ENCODE data around the gene SPINK14.

DNA sequence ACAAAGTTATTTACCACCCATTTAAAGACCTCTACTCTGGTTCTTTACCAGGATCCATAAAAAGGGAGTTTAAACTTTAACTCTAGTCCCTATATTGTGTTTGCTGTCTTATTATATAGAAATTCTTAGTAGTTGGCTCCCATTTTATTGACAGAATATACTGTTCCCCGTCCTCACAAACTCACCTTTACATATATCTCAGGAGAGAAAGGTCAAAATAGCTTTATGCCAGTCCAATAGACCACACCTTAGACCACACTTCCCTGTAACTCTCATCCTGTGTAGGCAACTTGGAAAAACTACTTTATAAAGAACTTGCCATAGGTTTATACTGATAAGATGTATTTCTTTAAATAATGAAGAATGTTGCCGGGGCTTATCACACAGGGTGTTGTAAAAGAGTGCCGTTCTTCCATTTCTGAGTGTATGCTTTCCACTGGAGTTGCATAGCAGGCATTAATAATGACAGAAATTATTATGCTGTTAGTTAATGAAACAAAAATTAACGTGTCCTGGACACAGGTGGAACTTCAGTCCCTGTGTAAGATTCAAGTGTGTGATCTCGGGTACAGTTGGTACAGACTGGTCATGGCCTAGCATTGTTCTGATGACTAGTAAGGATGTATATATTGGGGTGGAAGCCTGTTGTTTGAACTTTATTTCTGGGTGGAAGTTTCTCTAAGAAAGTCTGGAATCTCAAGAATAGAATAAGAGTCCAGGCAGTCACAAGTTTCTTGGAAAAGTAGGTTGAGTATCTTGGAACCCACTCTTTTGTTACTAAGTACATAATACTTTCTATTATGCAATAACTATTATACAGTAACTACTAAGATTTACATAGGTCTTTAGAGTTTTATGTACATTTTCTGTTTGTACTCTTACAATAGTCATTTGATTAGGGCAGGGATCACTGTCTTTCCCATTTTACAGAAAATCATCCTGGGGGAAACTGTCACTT is 33.0 kb upstream of the SPINK14 start:
- TF ChIP-seq, protein P1, sequence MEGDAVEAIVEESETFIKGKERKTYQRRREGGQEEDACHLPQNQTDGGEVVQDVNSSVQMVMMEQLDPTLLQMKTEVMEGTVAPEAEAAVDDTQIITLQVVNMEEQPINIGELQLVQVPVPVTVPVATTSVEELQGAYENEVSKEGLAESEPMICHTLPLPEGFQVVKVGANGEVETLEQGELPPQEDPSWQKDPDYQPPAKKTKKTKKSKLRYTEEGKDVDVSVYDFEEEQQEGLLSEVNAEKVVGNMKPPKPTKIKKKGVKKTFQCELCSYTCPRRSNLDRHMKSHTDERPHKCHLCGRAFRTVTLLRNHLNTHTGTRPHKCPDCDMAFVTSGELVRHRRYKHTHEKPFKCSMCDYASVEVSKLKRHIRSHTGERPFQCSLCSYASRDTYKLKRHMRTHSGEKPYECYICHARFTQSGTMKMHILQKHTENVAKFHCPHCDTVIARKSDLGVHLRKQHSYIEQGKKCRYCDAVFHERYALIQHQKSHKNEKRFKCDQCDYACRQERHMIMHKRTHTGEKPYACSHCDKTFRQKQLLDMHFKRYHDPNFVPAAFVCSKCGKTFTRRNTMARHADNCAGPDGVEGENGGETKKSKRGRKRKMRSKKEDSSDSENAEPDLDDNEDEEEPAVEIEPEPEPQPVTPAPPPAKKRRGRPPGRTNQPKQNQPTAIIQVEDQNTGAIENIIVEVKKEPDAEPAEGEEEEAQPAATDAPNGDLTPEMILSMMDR (IDR thresholded peaks at IDR 0.05; ENCODE audit: extremely low read depth in 1 of 2, insufficient read depth in 1 of 2, low read depth in 1 of 2, low read length in 2 of 2) = no peak
- TF ChIP-seq FOS (IDR thresholded peaks at IDR 0.05; ENCODE audit: borderline replicate concordance, insufficient read depth, low read length) (no peak), POLR2A (IDR thresholded peaks at IDR 0.05; ENCODE audit: low read depth, low read length) (no peak), POLR2AphosphoS5 (IDR thresholded peaks at IDR 0.05; ENCODE audit: insufficient read depth, low read depth, low read length) (no peak), JUN (IDR thresholded peaks at IDR 0.05; ENCODE audit: borderline replicate concordance, insufficient read depth, insufficient read length, low read depth) (no peak), EZH2 (IDR thresholded peaks at IDR 0.05; ENCODE audit: borderline replicate concordance, low read depth, low read length, severe bottlenecking) (no peak), MYC (IDR thresholded peaks at IDR 0.05; ENCODE audit: low read depth, low read length) (no peak), GATA2 (IDR thresholded peaks at IDR 0.05; ENCODE audit: insufficient read depth, insufficient read length, low read depth, low read length) (no peak)
- TF ChIP-seq, protein P2, sequence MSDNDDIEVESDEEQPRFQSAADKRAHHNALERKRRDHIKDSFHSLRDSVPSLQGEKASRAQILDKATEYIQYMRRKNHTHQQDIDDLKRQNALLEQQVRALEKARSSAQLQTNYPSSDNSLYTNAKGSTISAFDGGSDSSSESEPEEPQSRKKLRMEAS (IDR thresholded peaks at IDR 0.05; ENCODE audit: insufficient read depth, insufficient read length) = no peak
